ENCODE results near the gene NFAT5. TPM values are rescaled to one million over a fixed set of nuclear protein-coding genes. Genes with fewer than 3 reads are reported as not detected.
"Not testable (repeated sequence)": the region's sequence is repeated elsewhere in the genome, so short reads cannot be mapped to it uniquely, and the experiment has no call there.

Gene NFAT5
- total and polyA plus RNA-seq, 9 of the 15 experiments (the other 6 are each of a cell fraction or from before 2014, with no cell fraction given) = 0.78 to 20.5 (median 12.4) TPM

- in situ Hi-C loops (cut with MboI) (no loop called here), intact Hi-C loops (cut with micrococcal nuclease) (no loop called here)
- H3K36me3 ChIP-seq (ENCODE audit: control insufficient read depth, insufficient read depth, low read length) = peaks cover 34% of the 10 kb centered on the region
- TF ChIP-seq HDAC8 (tag; IDR thresholded peaks at IDR 0.05) (no peak), ELF1 (tag; IDR thresholded peaks at IDR 0.05) (no peak), NONO (IDR thresholded peaks at IDR 0.05; ENCODE audit: low read depth in 2 of 2, low read length in 1 of 2) (no peak), RBBP5 (IDR thresholded peaks at IDR 0.05; ENCODE audit: borderline replicate concordance, insufficient read depth, low read length, poor library complexity, severe bottlenecking) (no peak), DPF2 (IDR thresholded peaks at IDR 0.05) (no peak), RCOR1 (IDR thresholded peaks at IDR 0.05; ENCODE audit: borderline replicate concordance in 1 of 2, low read depth in 2 of 2, low read length in 2 of 2) (no peak)
- no peak overlapping the region for H3K4me3 ChIP-seq
- CTCF ChIA-PET (ENCODE audit: low intra/inter-chr PET ratio) = no interaction called here
- no peak overlapping the region for H3K4me2 ChIP-seq (ENCODE audit: insufficient read depth, low read length)
- FAIRE-seq = no peak
- H3K9ac ChIP-seq (ENCODE audit: insufficient read depth in 1 of 2, low read depth in 2 of 2, low read length in 2 of 2) = no peak overlapping the region
- H3K9me1 ChIP-seq (ENCODE audit: control insufficient read depth, insufficient read depth, low read length) = no peaks in the 10 kb centered on the region
- ATAC-seq = no peak
- H3K9me3 ChIP-seq (replicated peaks; ENCODE audit: control insufficient read depth, insufficient read depth, low read depth, low read length) = peaks cover 9% of the 10 kb centered on the region
- H3K4me1 ChIP-seq (replicated peaks in 1 of 2; ENCODE audit: control insufficient read depth in 2 of 2, insufficient read depth in 2 of 2, low read length in 2 of 2) = no peaks in the 10 kb centered on the region
- POLR2A ChIA-PET = no interaction called here
- H2AFZ ChIP-seq (ENCODE audit: low read depth, low read length) = no peak overlapping the region
- no TSS peak for BruUV-seq (replicated peaks)
- no peaks in the 10 kb centered on the region for H4K20me1 ChIP-seq (replicated peaks; ENCODE audit: control insufficient read depth, insufficient read depth, low read length)
- H3K79me2 ChIP-seq (ENCODE audit: control insufficient read depth, insufficient read depth, low read length) = no peaks in the 10 kb centered on the region
- DNase-seq (ENCODE audit: extremely low read depth in 1 of 4, low spot score in 3 of 4) = no peak
- H3K27me3 ChIP-seq (ENCODE audit: control insufficient read depth in 2 of 2, insufficient read depth in 2 of 2, low read length in 2 of 2) = no peaks in the 10 kb centered on the region
- H3K27ac ChIP-seq (ENCODE audit: extremely low read depth, low read depth, low read length) = no peak overlapping the region
Observed at GRCh38 chr16:69633375-69633774, 67.6 kb downstream of the NFAT5 start.

- H3K27me3 ChIP-seq (ENCODE audit: control insufficient read depth in 2 of 2, insufficient read depth in 2 of 2, low read length in 2 of 2); H3K4me1 ChIP-seq (replicated peaks in 1 of 2; ENCODE audit: control insufficient read depth in 2 of 2, insufficient read depth in 2 of 2, low read length in 2 of 2); H3K9me3 ChIP-seq (replicated peaks; ENCODE audit: control insufficient read depth, insufficient read depth, low read depth, low read length); H3K9me1 ChIP-seq (ENCODE audit: control insufficient read depth, insufficient read depth, low read length); H3K27ac ChIP-seq (ENCODE audit: extremely low read depth, low read depth, low read length); ATAC-seq; H4K20me1 ChIP-seq (replicated peaks; ENCODE audit: control insufficient read depth, insufficient read depth, low read length); in situ Hi-C loops (cut with MboI); CTCF ChIA-PET (ENCODE audit: low intra/inter-chr PET ratio); H2AFZ ChIP-seq (ENCODE audit: low read depth, low read length); H3K4me2 ChIP-seq (ENCODE audit: insufficient read depth, low read length); H3K9ac ChIP-seq (ENCODE audit: insufficient read depth in 1 of 2, low read depth in 2 of 2, low read length in 2 of 2); intact Hi-C loops (cut with micrococcal nuclease); H3K4me3 ChIP-seq; POLR2A ChIA-PET; FAIRE-seq; H3K79me2 ChIP-seq (ENCODE audit: control insufficient read depth, insufficient read depth, low read length); BruUV-seq (replicated peaks); DNase-seq (ENCODE audit: extremely low read depth in 1 of 4, low spot score in 3 of 4): not testable (repeated sequence)
- 97% methylated on average over 3 of the region's 3 CpGs for WGBS (ENCODE audit: insufficient coverage, low coverage, missing lambda C conversion rate)
- peak in 1 of 2 experiments; percentile 34; a peak in 1 of 3 replicates for TF ChIP-seq CBX3 (IDR thresholded peaks at IDR 0.05; ENCODE audit: borderline replicate concordance in 1 of 2, low read length in 2 of 2)
- TF ChIP-seq ZKSCAN1 (IDR thresholded peaks at IDR 0.05; ENCODE audit: low read depth, low read length) = peak; percentile 73
- peak; percentile 57 for TF ChIP-seq ZFP36 (IDR thresholded peaks at IDR 0.05; ENCODE audit: low read depth, low read length, partially characterized antibody)
- H3K36me3 ChIP-seq (ENCODE audit: control insufficient read depth, insufficient read depth, low read length) = peaks cover 26% of the 10 kb centered on the region
Observed at GRCh38 chr16:69636563-69637146, 70.9 kb downstream of the NFAT5 start.

Data from K562 (cell line).